RWPE1 (cell line): ENCODE data around the gene TMEM218.
A peak's percentile ranks its signal among the peaks of the same experiment; 100 is the strongest.

Source experiments
- CTCF ChIA-PET: fragments of 350-600 bp; sonication (Branson Sonifier 250); formaldehyde crosslinking; extraction: SDS; loops from one replicate; lab custom pipeline; 2021; lab: Yijun Ruan, JAX
- POLR2A ChIA-PET: fragments of 400-600 bp; formaldehyde crosslinking; extraction: SDS; loops from one replicate; lab custom pipeline; 2020; ENCODE audit warnings: antibody characterized with exemption; ENCODE audit not compliant: low non-redundant PET; lab: Yijun Ruan, JAX
- DNase-seq: peaks from one replicate; pipeline ENCODE4 v3.0.0; 2012; ENCODE audit warnings: low spot score
- H3K27ac ChIP-seq: fragments of 450-650 bp; 2 replicates; pipeline ENCODE4 v1.5.1; 2017
- TF ChIP-seq, protein P1 (sequence below): fragments of 450-650 bp; conservative IDR thresholded peaks from 2 replicates; pipeline ENCODE4 v1.5.1; 2017; ENCODE audit warnings: low read depth, mild to moderate bottlenecking

Gene TMEM218

DNA sequence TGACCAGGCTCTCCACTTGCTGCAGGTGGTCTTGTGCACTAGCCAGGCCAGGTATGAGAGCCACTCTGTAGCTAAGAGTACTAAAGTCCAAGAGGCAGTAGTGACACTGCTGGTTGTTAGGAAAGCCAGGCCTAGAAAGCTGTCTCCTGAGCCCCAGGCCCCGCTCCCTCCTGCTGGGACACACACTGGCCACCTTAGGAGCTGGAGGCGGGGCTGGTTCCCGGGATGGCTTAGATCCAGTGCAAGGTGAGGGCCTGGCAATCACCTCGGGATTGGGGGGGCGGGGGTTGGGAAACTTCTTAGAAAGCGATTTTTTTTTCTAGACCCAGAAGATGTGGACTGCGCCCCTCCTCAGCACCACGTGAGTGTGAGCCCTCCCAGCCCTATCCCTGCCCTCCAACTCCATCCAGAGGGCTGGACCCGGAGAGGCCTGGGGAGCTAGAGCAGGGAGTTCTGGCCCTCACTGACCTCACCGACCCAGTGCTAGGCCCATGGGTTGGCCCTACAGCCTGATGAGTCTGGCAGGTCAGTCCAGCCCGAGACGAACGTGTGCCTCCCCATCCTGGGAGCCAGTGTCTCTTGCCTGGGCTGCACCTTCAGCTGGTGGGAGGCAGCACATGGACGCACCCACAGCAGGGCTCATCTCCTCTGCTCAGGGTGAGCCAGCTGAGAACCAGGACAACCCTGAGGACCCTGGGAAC lies 30.2 kb downstream of the TMEM218 start:
- TF ChIP-seq, protein P1, sequence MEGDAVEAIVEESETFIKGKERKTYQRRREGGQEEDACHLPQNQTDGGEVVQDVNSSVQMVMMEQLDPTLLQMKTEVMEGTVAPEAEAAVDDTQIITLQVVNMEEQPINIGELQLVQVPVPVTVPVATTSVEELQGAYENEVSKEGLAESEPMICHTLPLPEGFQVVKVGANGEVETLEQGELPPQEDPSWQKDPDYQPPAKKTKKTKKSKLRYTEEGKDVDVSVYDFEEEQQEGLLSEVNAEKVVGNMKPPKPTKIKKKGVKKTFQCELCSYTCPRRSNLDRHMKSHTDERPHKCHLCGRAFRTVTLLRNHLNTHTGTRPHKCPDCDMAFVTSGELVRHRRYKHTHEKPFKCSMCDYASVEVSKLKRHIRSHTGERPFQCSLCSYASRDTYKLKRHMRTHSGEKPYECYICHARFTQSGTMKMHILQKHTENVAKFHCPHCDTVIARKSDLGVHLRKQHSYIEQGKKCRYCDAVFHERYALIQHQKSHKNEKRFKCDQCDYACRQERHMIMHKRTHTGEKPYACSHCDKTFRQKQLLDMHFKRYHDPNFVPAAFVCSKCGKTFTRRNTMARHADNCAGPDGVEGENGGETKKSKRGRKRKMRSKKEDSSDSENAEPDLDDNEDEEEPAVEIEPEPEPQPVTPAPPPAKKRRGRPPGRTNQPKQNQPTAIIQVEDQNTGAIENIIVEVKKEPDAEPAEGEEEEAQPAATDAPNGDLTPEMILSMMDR, result no peak
- peak overlapping the region; percentile 97 for H3K27ac ChIP-seq
- ChIA-PET CTCF (no interaction called here), POLR2A (interaction anchor here (0.5 kb wide), 1 partner anchor 23 kb away, joined by 4 read pairs; no protein-coding TSS in a partner anchor)
- DNase-seq, result no peak

DNA sequence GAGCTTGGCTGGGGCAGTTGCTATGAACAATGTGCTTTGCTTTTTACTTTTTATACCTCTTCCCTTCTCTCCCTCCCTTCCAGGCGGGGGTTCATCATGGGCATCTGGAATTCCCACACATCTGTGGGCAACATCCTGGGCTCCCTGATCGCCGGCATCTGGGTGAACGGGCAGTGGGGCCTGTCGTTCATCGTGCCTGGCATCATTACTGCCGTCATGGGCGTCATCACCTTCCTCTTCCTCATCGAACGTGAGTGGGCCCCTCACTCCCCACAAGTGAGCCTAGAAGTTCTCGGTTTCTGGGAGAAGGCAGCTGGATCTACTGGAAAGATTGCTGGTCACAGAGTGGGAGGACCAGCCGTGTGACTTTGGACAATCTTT lies 30.9 kb downstream of the TMEM218 start:
- ChIA-PET POLR2A (no interaction called here), CTCF (no interaction called here)
- DNase-seq, result no peak
- peak overlapping the region; percentile 97 for H3K27ac ChIP-seq
- TF ChIP-seq, protein P1, result no peak

DNA sequence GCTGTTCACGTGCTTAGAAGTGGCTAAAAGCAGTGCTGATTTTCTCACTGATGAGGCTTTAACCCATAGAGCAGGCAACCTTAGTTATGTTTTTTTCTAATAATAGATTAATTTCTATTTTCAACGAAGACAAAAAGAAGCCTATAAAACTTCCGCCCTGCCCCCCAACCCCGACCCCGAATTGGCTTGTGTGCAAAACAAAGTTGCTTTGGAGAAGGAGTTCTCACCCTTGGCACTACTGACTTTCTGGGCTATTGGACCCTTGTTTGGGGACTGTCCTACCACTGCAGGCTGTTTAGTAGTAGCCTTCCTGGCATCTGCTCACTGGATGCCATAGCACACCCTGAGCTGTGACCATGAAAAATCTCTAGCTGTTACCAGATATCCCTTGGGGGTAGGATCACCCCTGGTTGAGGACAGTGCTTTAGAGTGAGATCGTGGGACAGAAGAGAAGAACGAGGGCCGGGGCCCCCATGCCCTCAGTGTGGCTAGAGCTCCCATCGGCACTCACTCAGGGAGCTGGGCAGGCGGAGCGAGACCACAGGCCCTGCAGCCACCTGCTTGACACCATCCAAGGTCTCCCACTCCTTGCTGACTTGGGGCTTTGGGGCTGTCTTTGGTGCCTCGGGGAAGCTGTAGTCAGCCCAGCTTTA lies 31.4 kb downstream of the TMEM218 start:
- ChIA-PET CTCF (no interaction called here), POLR2A (no interaction called here)
- TF ChIP-seq, protein P1, result no peak
- DNase-seq, result no peak
- H3K27ac ChIP-seq, result peak overlapping the region; percentile 97

DNA sequence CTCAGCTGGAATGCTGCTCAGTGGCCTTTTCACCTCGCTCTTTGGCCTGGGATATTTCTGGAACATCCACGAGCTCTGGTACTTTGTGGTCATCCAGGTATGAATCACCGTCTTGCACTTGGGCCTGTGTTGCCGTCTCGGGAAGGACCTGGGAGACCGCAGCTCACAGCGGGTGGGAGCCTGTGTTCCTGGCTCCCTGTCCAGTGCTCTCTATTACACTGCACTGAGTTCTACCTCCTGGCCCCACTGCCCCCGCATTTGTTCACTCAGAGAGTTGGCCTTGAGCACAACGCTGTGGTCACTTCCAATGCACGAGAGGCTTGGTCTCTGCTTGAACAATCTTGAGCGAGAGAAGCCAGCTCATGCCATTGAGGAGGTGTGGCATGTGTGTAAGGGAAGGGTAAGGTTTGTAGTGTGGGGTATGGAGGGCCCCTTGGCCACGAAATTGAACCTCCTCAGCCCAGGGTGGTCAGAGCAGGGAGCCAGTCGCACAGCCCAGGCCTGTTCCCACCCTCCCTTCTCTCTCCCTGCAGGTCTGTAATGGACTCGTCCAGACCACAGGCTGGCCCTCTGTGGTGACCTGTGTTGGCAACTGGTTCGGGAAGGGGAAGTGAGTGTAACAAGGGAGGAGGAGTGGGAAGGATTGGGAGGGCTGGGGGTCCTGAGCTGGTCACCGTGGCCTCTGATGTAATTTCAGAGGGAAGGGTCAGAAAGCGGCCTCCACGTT lies 32.1 kb downstream of the TMEM218 start:
- CTCF ChIA-PET, result interaction anchor here (0.7 to 1.0 kb wide), 2 partner anchors 10 to 63 kb away, joined by 3 to 6 read pairs; no protein-coding TSS in a partner anchor
- TF ChIP-seq, protein P1, result no peak
- DNase-seq, result no peak

DNA sequence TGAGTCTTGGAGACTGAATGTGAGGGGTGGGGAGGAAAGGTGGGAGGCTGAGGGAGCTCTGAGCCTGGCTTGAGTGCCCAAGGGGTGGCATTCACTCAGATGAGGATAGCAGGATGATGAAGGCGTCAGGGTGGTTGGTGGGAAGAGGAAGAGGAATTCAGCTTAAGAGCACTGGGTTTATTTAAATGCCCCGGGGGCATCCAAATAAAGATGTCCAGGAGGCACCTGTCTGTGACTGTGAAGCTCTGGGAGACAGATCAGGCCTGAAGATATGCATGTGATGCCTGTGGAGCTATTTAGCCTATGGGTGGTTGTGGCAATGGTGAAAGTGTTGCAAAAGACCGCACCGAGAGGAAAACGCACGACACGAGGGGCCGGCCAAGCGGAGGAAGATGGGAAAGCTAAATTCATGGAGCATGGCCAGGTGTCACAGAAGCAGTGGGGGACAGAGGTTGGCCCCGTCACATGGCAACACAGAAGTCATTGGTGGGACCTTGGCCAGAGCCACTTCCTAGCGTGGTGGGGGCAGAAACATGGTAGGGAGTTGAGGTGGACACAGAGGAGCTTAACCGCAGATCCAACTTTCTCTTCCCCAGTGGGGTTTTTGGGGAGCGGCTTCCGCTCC lies 32.8 kb downstream of the TMEM218 start:
- CTCF ChIA-PET, result interaction anchor here (0.7 to 1.0 kb wide), 3 partner anchors 9 to 407 kb away, joined by 3 to 6 read pairs (median 3); no protein-coding TSS in a partner anchor

More for the DNA sequence above, 32.1 kb downstream of the TMEM218 start:
- POLR2A ChIA-PET, result no interaction called here
- H3K27ac ChIP-seq, result peak overlapping the region; percentile 97; the same call in 1 of the 2 replicates

More for the DNA sequence above, 32.8 kb downstream of the TMEM218 start:
- TF ChIP-seq, protein P1, result no peak
- no peak for DNase-seq
- peak overlapping the region; percentile 97; the same call in 1 of the 2 replicates for H3K27ac ChIP-seq
- POLR2A ChIA-PET, result interaction anchor here (0.8 kb wide), 1 partner anchor 15 kb away, joined by 3 read pairs; the partner anchor contains the start of gene SLC37A2
